Kidney tubule cell (primary cell): ENCODE measurements around the gene HMCES.

Experiments
- DNase-seq: peaks from one replicate; pipeline ENCODE4 v3.0.0-alpha.2; 2018; ENCODE audit warnings: low spot score

Gene HMCES, protein sequence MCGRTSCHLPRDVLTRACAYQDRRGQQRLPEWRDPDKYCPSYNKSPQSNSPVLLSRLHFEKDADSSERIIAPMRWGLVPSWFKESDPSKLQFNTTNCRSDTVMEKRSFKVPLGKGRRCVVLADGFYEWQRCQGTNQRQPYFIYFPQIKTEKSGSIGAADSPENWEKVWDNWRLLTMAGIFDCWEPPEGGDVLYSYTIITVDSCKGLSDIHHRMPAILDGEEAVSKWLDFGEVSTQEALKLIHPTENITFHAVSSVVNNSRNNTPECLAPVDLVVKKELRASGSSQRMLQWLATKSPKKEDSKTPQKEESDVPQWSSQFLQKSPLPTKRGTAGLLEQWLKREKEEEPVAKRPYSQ

DNA sequence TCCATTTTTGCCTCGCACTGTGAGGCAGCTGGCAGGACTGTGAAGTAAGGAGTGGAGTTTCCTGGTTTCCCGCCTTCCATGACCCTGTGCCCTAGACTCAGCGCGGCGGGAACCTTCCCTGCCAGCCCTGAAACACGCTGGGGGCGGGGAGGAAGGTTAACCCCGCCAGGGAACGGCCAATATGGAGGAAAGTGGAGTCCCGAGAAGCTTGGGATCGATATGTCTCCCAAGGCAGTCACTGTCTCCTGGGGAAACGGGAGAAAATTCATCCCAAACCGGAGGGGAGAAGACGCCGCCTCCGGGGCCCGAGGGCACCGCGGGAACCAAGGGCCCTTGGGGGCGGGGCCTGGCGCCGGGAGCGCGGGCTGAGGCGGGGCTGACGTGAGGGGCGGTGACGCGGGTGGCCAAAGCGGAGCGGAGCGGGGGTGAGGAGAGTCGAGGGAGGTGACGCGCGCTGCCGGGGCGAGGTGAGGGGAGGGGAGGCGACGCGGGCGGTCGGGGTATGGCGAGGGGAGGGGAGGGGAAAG is at the start of gene HMCES:
Gene HMCES, plus strand, starts transcription at position 432 of the 527 bp plus-strand sequence. CDS start 863 bp downstream, outside the sequence.
- peak; percentile 89 for DNase-seq

DNA sequence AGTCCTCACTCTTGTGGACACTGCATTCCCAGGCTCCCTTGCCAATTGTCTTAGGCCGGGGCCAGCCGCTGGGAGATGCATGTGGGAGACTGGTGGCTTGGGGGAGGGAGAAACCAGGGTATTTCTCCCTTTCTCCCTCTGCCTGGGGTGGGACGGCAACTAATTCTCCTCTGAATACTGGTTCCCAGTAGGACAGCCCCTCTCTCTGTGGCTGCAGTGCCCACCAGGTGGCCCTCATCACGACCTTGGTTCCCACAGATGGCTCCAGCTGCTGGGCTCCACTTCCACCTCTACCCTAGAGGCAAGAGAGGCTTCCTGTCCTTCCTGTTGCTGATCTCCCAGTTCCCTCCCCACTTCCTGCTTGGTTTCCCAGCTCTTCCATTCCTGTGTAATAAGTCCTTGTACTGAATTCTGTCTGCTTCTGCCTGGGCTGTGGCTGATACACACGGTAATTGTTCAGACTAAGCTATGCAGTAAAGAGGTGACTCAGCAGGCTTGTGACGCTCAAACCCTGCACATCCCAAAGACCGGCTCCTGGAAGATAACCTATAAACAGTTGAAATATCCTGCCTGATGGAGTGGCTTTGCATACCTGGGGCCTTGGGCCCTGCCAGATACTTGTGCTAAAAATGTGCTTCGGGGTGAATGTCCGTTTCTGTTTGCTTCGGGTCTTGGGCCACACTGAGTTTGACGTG is 49.6 kb upstream of the HMCES start:
- peak; percentile 72 for DNase-seq

DNA sequence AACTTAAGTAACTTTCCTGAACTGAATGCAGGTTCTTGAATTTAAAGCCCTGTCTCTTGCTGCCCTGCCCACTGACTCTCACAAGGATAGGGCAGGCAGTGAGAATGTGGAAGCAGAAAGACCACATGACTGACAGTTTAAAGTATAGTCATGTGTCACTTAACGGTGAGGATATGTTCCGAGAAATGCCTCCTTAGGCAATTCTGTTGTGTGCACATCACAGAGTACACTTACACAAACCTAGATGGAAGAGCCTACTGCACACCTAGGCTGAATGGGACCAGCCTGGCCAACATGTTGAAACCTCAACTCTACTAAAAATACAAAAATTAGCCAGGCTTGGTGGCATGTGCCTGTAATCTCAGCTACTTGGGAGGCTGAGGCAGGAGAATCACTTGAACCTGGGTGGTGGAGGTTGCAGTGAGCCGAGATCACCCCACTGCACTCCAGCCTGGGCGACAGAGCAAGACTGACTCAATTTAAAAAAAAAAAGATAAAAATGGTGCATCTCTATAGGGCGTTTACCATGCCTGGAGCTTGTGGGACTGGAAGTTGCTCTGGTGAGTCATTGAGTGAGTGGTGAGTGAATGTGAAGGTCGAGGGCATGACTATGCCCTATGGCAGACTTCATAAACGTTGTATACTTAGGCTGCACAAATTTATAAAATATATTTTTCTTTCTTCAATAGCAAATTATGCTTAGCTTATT is 48.2 kb upstream of the HMCES start:
- peak; percentile 77 for DNase-seq

DNA sequence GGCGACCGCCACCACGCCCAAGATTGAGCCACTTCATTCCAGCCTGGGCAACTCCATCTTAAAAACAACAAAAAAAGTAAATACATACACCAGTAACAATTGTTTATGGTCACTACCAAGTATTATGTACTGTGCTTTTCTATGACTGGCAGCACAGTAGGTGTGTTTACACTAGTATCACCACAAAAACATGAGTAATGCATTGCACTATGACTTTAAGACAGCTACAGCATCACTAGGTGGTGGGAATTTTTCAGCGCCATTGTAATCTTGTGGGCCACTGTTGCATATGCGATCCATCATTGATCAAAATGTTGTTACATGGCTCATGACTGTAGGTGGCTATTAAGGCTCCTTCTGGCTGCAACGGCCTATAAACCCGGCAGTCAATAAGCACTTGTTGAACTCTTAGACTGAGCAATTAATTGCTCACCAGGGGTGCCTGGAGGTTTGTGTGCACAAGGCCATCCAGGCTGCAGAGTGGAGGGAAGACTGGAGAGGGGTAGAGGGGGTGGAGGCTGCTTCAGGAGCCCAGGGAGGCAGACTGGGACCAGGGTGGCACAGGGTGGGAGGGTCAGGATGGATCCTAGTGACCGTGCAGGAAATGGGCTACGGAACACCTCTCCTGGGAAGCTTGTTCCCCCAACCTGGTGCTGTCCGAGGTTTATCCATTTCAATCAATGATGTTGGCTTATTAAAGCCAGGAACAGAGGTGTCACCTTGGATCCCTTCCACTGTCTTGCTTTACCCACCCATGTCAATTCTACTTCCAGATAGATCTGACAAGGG is 47.1 kb upstream of the HMCES start:
- no peak for DNase-seq

DNA sequence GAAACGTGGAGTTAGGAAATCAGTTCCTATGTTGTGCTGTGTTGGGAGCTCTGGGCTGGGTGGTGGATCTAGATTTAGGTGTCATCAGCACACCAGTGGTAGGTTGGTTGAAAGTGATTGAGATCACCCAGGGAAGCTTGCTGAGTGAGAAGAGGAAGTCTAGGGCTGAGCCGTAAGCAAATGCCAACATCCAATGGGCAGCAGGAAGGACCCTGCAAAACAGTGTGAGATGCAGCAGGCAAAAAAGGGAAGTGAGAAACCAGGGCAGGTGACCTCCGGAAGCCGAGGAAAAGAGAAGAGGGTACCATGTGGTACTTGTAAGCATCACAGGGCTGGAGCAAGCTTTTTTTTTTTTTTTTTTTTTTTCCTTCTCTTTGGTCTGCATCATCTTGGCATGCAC is 45.1 kb upstream of the HMCES start:
- no peak for DNase-seq

DNA sequence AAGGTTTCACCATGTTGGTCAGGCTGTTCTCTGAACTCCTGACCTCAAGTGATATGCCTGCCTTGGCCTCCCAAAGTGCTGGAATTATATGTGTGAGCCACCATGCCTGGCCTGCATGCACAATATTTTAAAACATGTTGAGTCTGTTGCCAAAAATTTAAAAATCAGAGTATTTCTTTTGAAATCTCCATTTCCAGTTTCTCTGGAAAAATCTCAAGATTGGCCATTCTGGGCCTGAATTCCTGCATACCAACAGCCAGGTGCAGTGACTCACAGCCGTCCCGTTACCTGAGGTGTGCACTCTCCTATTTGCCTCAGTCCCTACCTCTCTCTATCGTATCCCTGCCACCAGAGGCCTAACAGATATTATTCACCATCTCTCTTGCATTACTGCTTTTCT is 44.2 kb upstream of the HMCES start:
- DNase-seq = no peak

DNA sequence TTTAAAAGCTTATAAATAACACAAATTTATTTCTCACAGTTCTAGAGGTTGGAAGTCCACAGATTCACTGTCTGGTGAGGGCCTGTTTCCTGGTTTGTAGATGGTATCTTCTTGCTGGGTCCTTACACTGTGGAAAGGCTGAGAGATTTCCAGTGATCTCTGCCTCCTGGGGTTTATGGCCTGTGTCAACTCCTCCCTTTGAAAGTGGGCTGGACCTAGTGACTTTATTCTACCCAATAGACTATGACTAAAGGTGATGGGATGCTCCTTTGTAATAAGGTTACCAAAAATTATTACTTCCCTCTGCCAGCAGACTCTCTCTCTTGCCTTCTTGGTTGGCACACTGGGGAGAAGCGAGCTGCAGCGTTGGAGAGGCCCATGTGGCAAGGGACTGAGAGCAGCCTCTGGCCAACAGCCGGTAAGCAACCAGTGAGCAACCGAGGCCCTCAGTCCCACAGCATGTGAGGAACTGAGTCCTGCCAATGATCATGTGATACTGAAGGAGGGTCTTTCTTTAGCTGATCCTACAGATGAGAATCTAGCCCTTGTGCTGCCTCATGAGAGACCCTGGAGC is 43.2 kb upstream of the HMCES start:
- no peak for DNase-seq

DNA sequence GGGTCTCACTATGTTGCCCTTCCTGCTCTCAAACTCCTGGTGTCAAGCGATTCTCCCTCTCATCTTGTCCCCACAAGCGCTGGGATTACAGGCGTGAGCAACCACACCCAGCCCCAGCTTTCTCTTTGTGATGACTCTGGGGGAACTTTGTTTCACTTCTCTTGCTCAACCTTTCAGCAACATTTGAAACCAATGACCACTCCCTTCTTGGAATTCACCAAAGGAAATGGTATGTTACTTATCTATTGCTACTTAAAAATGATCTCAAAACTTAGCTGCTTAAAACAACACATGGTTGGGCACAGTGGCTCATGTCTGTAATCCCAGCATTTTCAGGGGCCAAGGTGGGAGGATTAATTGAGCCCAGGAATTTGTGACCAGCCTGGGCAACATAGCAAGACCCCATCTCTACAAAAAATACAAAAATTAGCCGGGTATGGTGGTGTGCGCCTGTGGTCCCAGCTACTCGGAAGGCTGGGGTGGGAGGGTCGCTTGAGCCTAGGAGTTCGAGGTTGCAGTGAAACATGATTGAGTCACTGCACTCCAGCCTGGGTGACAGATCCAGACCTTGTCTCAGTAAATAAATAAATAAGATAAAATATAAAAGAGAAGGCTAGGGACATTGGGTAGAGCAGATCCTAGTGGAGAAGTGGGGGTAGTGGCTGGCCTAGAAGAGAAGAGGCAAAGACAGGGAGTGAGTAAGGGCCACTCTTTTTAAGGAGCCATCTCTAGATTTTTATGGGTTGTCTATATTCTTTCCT is 39.5 kb upstream of the HMCES start:
- DNase-seq = no peak

DNA sequence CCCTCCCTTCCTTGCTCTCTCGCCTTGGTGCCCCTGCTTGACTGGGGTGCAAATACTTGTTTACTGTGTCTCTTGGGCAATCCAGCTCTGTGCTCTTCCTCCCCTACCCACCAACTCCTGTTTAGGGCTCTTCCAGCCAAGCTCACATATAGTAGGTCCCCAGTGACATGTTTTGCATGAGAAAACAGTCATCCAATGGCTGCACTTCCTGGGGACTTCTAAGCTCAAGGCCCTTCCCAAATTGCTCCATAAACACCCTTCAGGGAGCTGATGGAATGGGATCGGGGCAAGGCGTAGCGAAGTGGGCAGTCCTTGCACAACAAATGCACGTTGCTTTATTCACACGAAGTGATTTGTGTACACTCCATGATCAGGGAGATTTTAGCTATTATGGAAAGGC is 38.7 kb upstream of the HMCES start:
- DNase-seq = no peak

DNA sequence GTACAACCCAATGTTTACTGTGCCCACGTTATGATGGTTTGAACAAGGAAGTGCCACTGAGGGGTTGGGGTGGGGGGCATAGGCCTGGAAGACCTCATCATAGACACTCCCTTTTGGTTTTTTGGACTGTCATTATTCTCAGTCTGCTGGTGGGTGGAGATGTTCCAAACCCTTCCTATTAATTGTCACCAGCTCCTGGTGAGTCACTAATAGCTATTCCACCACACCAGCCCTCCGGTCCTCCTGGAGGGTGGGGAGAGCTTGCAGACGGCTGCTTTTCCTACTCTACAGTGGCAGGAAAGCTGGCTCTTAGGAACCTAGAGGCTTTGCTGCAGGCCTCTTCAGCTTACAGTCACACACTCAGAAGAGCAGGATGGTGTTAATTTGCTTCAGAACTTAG is 38.2 kb upstream of the HMCES start:
- DNase-seq = no peak

DNA sequence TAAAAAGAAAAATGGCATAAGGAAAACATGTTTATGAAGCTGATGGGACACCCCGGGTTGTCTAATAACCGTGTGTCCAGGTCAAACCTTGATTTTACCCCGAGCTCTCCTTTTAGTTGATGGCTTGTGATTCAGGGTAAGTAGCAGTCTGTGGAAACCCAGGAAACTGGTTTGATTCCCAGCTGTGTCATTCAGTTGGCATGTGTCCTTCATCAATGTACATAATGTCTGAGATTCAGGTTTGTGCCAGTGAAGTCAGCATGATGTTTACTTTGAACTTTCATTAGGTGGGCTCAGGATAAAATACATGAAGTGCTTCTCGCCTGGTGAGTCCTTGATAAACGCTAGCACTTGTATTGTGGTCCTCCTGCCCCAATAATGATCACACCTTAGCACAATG is 33.5 kb upstream of the HMCES start:
- DNase-seq = peak; percentile 45

DNA sequence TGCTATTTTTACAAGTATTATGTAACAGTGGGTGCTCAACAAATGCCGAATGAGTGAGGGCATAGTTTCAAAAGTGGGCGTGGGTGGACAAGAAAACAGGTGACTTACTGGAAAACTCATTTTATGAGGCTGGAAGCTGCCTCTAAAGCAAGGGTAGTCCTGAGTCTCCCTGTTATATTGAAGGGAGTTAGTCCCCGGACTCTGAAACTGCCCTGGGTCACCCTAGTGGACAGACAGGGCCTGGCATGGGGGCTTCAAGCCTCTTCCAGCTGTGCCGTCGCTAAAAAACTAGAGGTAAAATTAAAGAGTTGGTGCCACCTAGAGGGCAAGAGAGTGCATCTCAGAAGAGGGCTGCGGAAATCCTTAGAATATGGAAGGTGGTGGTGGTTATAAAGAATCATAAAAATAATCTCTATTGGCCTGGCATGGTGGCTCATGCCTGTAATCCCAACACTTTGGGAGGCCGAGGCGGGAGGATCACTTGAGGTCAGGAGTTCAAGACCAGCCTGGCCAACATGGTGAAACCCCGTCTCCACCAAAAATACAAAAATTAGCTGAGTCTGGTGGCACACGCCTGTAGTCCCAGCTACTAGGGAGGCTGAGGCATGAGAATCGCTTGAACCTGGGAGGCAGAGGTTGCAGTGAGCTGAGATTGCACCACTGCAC is 32.9 kb upstream of the HMCES start:
- peak; percentile 91 for DNase-seq

DNA sequence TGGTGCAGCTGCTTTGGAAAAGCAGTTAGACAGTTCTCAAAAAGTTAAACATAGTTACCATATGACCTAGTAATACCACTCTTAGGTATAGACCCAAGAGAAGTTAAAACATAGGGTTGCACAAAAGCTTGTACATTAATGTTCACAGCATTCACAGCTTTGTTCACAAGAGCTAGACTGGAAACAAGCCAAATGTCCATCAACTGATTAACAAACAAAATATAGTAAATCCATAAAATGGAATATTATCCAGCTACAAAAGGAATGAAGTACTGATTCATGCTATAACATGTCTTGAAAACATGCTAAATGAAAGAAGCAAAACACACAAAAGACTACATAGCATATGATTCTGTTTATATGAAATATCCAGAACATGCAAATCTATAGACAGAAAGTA is 32.0 kb upstream of the HMCES start:
- DNase-seq = no peak

DNA sequence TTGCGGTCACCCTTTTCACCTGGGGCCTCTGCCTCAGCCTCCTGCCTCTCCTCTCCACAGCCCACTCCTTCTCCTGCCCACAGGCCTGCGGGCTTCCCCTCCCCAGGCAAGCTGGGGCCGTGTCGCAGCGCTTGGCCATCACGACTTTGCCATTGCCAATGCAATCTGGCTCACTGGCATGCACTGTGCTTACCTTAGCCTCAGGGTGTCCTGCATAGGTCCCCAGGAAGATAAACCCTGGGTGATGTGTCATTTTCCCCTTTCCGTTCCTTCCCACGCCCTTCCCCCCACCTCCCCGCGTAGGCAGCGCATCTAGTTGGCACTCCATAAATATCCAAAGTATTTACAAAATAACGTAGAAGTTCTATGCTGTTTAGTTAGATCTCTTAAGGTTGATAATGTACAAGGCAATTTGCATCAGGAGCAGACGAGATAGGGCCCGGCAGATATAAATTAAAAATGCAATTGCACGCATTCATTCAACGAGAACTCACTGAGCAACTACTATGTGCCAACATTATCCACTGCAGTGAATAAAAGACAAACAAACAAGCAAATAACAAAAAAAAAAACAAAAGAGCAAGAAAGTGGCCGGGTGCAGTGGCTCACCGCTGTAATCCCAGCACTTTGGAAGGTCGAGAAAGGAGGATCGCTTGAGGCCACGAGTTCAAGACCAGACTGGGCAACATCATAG is 30.2 kb upstream of the HMCES start:
- no peak for DNase-seq

DNA sequence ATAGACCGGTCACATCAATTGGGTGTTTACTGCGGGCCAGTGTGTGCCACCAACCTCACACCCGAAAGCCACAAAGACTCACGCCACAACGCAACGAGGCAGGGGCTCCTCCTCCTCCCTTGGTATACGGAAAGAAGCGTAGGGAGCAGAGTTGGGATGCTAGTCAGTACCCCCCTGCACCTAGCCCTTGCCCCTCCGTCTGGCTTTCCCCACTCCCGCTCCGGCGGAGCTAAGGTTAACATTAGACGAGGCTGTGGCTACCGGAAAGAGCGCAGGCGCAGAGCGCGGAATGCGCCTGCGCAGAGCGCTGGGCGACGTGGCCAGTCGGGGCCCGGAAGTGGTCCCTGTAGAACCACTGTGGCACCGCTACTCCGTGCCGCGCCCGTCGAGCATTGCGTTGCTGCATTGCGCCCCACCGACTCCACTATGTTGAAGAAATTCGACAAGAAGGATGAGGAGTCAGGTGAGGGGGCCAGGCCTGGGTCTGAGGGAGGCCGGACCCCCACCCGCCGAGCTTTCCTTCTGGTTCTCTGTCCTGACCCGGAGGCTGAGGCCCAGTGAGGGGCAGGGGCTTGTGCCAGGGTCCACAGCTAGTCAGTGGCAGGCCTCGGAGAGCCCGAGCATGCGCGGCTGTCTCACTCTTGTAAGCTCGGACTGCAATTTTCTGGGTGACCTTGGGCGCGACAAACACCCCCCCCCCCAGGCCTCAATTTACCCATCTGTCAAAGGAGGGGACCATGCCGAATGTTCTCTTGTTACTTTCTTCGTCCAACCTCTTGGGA is 29.2 kb upstream of the HMCES start, which contains the start of gene COPG1:
Gene COPG1, plus strand, starts transcription at position 323 of the 782 bp plus-strand sequence. Its CDS starts 104 bp downstream, at position 427.
- DNase-seq = peak; percentile 90

DNA sequence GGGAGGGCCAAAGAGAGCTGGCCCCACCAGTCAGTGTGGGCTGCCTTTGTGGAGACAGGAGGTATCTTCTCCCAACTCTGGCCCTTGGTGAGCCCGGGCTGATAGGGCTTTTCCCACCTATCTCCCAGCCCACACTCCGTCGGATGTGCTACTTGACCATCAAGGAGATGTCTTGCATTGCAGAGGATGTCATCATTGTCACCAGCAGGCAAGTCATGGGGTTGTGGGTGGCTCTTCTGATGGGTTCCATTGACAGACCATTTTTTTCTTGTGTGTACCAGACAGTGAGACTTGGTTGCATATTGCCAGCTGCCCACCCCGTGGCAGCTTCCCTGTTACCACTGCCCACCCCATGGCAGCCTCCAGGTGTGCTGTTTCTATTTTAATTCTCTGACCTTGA is 25.9 kb upstream of the HMCES start:
- no peak for DNase-seq

DNA sequence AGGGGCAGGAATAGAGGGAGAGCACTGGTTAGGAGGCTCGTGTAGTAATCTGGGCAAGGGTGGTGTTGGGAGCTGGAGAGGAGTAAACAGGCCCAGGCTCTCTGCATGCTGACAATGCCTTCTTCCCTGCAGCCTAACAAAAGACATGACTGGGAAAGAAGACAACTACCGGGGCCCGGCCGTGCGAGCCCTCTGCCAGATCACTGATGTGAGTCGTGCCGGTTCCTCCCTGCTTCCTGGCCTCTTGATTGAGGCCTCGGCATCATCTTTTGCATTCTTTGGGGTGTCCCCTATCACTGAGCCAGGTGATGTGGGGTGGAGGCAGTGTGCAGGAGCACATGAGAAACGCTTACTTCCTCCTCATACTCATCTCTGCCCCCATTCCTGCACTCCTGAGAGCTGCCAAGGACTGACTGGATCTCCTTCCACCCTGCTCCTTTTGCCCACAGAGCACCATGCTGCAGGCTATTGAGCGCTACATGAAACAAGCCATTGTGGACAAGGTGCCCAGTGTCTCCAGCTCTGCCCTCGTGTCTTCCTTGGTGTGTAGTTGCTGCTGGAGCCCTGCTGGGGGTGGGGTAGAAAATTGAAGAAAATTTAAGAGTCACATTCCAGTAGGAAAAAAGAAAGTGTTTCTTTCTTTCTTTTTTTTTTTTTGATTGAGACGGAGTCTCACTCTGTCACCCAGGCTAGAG is 24.0 kb upstream of the HMCES start:
- no peak for DNase-seq

DNA sequence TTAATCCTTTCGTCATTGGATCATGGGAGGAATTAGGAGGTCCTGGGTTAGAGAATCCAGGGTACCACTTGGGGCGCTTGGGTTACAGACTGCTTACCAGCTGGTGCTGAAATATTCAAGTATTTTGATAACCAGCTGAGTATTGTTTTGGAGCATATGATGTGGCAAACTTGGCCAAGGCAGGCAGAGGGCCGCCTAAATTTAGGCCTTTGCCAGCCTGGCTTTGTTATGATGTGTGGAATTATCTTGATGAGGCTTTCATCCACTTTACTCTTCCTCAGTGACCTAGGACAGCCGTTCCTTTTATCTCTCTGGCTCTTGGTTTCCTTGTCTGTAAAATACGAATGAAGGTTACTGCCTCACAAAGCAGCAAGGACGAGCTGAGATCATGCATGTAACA is 22.4 kb upstream of the HMCES start:
- DNase-seq = no peak
